K562 (cell line): ENCODE measurements around the gene MATR3.

Experiments used
- CEBPG ChIP-seq, 3 experiments: fragments of 200-800 bp in 1 of 3; sonication (Bioruptor generic) in 1 of 3; sonication (generic) in 1 of 3; formaldehyde crosslinking in 1 of 3; IDR thresholded peaks in 2 of 3; conservative IDR thresholded peaks in 1 of 3; 2 replicates each; pipeline versions ENCODE4 v1.6.1 to v1.8.0; 2016 to 2022; ENCODE audit warnings: missing compliant biosample characterization in 2 of 3, missing genetic modification characterization in 2 of 3, mild to moderate bottlenecking in 1 of 3, missing genetic modification reagents in 1 of 3
- CTCF ChIP-seq, 3 experiments: IDR thresholded peaks in 2 of 3; conservative IDR thresholded peaks in 1 of 3; 2 replicates each; pipeline ENCODE4 v1.5.1; 2011 to 2012; ENCODE audit warnings: low read length in 3 of 3, mild to moderate bottlenecking in 3 of 3, control low read depth in 2 of 3, improper control_type of control experiment in 1 of 3, inconsistent platforms in 1 of 3, low read depth in 1 of 3, mixed read lengths in 1 of 3, moderate library complexity in 1 of 3; ENCODE audit not compliant: insufficient read depth in 2 of 3
- POLR2A ChIP-seq: fragments of 450-650 bp; conservative IDR thresholded peaks from 2 replicates; pipeline ENCODE4 v1.6.1; 2016
- SP1 ChIP-seq: sonication (generic); formaldehyde crosslinking; IDR thresholded peaks from 2 replicates; pipeline ENCODE4 v1.8.1; 2022; ENCODE audit warnings: mild to moderate bottlenecking, missing genetic modification reagents

DNA sequence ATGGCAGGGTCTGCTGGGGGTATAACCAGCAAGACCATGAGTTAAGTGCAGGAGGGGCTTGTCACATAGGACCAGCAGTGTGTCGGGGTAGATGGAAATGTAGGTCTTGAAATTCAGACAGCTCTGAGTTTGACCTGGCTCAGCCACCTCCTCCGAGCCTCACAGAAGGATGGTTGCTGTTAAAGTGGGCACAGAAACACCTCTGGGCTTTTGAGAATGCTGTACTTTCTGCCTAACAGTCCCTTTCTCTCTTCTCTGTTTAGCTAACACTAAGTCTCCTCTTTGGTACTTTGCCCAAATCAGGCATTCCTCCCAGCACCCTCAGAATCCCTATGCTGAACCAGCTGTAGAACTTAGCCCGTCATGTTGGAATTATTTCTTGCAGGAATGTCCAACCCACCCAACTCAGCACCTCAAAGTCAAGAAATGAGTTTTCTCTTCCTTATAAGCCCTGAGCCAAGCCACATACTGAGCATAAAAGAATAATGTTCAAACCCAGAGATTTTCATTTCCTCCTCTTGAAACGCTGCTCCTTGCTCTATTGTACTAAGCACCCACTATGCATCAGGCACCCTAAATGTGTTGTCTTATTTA, 41.7 kb upstream of the MATR3 start:
- TF ChIP-seq SP1 (CRISPR knock-in tag) (no peak), CEBPG (CRISPR knock-in tag; IDR thresholded peaks at IDR 0.05) (no peak), CEBPG (tag; conservative IDR thresholded peaks at IDR 0.05 in 1 of 2, IDR thresholded peaks at IDR 0.05 in 1 of 2) (no peak), POLR2A (no peak), CTCF (IDR thresholded peaks at IDR 0.05 in 2 of 3, conservative IDR thresholded peaks at IDR 0.05 in 1 of 3; ENCODE audit: insufficient read depth in 2 of 3, low read depth in 1 of 3, low read length in 3 of 3) (no peak)
